HL-60 (cell line): ENCODE measurements around the gene RBFOX1.

Experiments used
- POLR2AphosphoS5 ChIP-seq: IDR thresholded peaks from 2 replicates; pipeline ENCODE4 v1.6.1; 2012; ENCODE audit warnings: low read depth
- TF ChIP-seq, protein P1 (sequence below): IDR thresholded peaks from one replicate; pipeline ENCODE4 v1.5.1; 2011; ENCODE audit warnings: low read length, control low read depth, inconsistent platforms; ENCODE audit not compliant: insufficient read depth

DNA sequence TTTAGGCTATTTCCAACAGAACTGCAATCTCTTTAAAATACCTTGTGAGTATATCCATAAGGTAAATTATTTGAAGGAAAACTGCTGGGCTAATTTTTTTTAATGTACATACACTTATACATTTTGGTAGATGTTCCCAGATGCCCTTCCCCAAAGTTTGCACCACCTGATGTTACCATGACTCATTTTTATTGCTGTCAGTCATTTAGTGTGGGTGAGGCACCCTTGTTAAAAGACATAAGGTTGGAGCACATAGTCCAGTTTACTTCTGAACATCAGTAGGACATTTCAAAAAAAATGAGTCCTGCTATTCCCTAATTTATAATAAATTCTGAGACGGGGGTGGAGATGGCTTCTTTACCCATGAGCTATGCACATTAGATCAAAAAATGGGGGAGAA lies 138.6 kb downstream of the RBFOX1 start:
- TF ChIP-seq, protein P1, sequence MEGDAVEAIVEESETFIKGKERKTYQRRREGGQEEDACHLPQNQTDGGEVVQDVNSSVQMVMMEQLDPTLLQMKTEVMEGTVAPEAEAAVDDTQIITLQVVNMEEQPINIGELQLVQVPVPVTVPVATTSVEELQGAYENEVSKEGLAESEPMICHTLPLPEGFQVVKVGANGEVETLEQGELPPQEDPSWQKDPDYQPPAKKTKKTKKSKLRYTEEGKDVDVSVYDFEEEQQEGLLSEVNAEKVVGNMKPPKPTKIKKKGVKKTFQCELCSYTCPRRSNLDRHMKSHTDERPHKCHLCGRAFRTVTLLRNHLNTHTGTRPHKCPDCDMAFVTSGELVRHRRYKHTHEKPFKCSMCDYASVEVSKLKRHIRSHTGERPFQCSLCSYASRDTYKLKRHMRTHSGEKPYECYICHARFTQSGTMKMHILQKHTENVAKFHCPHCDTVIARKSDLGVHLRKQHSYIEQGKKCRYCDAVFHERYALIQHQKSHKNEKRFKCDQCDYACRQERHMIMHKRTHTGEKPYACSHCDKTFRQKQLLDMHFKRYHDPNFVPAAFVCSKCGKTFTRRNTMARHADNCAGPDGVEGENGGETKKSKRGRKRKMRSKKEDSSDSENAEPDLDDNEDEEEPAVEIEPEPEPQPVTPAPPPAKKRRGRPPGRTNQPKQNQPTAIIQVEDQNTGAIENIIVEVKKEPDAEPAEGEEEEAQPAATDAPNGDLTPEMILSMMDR, result no peak
- TF ChIP-seq POLR2AphosphoS5, result no peak
